ENCODE results near the gene UBE2S. TPM values are rescaled to one million over a fixed set of nuclear protein-coding genes. Genes with fewer than 3 reads are reported as not detected.

The UBE2S gene
- total RNA-seq, 1 experiment from 2014 or later: 369 TPM

GRCh38 chr19:55385724-55386492 lies 21.7 kb downstream of the UBE2S start, which contains the start of gene RPL28:
RPL28 (plus strand) TSS chr19:55385932; CDS start chr19:55386358, 426 bp downstream.
- peak; percentile 96 for DNase-seq (ENCODE audit: extremely low read depth, low read depth)

GRCh38 chr19:55384920-55385723 lies 22.5 kb downstream of the UBE2S start:
- DNase-seq (ENCODE audit: extremely low read depth, low read depth): peak; percentile 91

- DNase-seq (ENCODE audit: extremely low read depth, low read depth): no peak
Measured at GRCh38 chr19:55384131-55384919, 23.3 kb downstream of the UBE2S start, which contains the start of gene TMEM238. TMEM238 (minus strand) TSS chr19:55384292; CDS start chr19:55384259, 33 bp downstream.

- peak; percentile 32 for DNase-seq (ENCODE audit: extremely low read depth, low read depth)
Measured at GRCh38 chr19:55383279-55384130, 24.1 kb downstream of the UBE2S start.

- DNase-seq (ENCODE audit: extremely low read depth, low read depth): no peak
Measured at GRCh38 chr19:55382522-55383054, 25.0 kb downstream of the UBE2S start.

- no peak for DNase-seq (ENCODE audit: extremely low read depth, low read depth)
Measured at GRCh38 chr19:55382013-55382412, 25.6 kb downstream of the UBE2S start.

- DNase-seq (ENCODE audit: extremely low read depth, low read depth): no peak
Measured at GRCh38 chr19:55379174-55379573, 28.4 kb downstream of the UBE2S start.

- DNase-seq (ENCODE audit: extremely low read depth, low read depth): no peak
Measured at GRCh38 chr19:55377356-55378131, 30.0 kb downstream of the UBE2S start.

- no peak for DNase-seq (ENCODE audit: extremely low read depth, low read depth)
Measured at GRCh38 chr19:55376241-55376933, 31.2 kb downstream of the UBE2S start, which contains the start of gene TMEM190. TMEM190 (plus strand) TSS chr19:55376826; CDS start chr19:55376854, 28 bp downstream.

GRCh38 chr19:55373993-55374757 lies 33.4 kb downstream of the UBE2S start:
- DNase-seq (ENCODE audit: extremely low read depth, low read depth): no peak

- DNase-seq (ENCODE audit: extremely low read depth, low read depth): no peak
Measured at GRCh38 chr19:55373306-55373992, 34.1 kb downstream of the UBE2S start.

GRCh38 chr19:55372316-55373081 lies 35.1 kb downstream of the UBE2S start:
- DNase-seq (ENCODE audit: extremely low read depth, low read depth): no peak

- no peak for DNase-seq (ENCODE audit: extremely low read depth, low read depth)
Measured at GRCh38 chr19:55370305-55370988, 37.1 kb downstream of the UBE2S start, which contains the start of gene IL11. IL11 (minus strand) TSS chr19:55370463; CDS start chr19:55370310, 153 bp downstream.

GRCh38 chr19:55369653-55370304 lies 37.8 kb downstream of the UBE2S start:
- DNase-seq (ENCODE audit: extremely low read depth, low read depth): peak; percentile 22

All from NCI-H460 (cell line).